DMS 273 treated with DMSO at 0.1 percent for 48 hours (cell line): ENCODE measurements around the gene ROCK2.
"Not testable (repeated sequence)": the region's sequence is repeated elsewhere in the genome, so short reads cannot be mapped to it uniquely, and the experiment has no call there.

Source experiments
- DNase-seq: peaks from one replicate; lab custom pipeline; 2025; lab: John Stamatoyannopoulos, UW

ROCK2 gene

DNA sequence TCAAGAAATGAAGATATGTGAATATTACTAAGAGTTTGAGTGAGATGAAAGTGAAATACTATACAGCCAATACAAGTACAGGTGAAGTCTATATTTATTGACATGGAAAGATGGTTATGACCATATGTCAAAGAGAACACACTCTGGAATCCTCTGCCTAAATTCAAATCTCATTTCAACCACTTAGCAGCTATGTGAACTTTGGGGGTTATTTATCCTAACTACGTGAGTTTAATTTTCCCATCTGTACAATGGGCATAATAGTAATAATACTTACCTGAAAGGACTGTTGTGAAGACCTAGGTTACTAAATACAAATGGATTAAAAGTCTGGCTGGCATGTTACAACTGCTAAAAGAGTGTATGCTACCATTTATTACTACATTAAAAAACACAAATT lies 79.6 kb downstream of the ROCK2 start:
- DNase-seq: no peak

DNA sequence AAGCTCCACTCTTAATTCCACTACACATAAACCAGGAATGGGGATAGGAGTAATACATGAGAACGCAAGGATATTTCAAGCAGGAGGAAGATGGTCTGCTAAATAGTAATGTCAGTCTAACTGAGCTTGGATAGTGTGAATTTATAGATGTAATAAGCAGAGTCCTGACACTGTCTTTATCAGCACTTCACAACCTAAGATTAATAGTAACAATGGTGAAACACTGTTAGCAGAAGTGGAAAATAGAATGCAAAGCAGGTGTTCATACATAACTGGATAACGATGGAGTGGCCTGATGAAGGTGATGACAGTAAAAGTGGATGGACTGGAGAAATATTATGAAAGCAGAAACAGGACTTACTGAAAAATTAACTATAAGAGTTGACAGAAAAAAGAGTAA lies 80.4 kb downstream of the ROCK2 start:
- DNase-seq: no peak

- no peak for DNase-seq
Observed at GRCh38 chr2:11263177-11263576, 81.3 kb downstream of the ROCK2 start.

GRCh38 chr2:11262438-11262837 lies 82.0 kb downstream of the ROCK2 start:
- DNase-seq: not testable (repeated sequence)

GRCh38 chr2:11261564-11261963 lies 82.9 kb downstream of the ROCK2 start:
- DNase-seq: not testable (repeated sequence)

DNA sequence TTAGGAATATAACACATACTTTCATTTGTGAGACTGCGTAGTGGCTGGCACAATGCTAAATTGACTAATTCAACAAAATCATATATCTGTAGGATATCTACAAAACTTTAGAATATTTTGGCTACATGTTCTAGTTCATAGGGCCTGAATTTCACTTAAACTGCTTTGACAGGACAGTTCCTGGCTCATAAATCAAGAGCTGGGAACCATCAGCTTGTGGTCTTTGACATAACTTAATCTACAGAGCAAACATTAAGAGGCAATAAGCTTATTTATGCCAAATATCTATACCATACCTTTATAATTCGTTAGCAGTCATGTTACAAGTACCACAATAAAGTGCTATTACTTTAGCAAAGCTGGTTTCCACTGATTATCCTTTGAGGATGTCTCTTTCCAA lies 83.5 kb downstream of the ROCK2 start:
- DNase-seq: no peak

DNA sequence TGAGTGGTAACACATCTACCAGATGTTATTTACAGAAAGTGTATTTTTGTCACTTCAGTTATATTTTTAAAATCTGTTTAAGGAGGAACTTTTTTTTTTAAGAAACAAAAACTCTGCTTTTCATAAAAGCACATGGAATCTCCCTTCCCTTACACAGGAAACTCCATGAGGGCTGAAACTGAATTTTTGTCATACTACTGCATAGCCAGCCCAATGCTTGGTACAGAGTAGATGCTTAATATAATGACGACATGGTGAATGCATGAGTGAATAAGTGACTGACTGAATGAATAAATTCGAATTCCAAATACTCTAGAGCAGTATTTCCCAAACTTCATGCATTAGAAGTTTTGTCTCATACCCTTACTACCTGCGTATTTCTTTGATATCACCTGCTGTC lies 86.5 kb downstream of the ROCK2 start:
- DNase-seq: no peak

DNA sequence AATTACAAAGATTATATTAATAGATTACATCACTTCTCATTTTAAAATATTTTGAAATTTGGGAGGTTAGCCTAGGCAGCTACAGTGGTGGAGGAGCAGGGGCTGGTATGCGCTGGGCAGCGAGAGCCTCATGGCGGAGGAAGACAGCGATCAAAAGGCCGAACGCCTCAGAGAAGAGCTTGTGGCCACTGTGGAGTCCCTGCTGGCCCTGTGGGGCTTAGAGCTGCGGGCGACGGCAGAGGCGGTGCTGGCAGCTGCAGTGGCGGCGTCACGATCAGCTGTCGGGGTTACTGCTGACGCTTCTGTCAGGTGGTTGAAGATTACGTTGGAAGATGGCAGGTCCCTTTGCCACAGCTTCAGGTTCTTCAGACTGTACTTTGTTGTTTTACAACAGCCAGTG lies 87.4 kb downstream of the ROCK2 start:
- no peak for DNase-seq

GRCh38 chr2:11256166-11256565 lies 88.3 kb downstream of the ROCK2 start:
- no peak for DNase-seq

DNA sequence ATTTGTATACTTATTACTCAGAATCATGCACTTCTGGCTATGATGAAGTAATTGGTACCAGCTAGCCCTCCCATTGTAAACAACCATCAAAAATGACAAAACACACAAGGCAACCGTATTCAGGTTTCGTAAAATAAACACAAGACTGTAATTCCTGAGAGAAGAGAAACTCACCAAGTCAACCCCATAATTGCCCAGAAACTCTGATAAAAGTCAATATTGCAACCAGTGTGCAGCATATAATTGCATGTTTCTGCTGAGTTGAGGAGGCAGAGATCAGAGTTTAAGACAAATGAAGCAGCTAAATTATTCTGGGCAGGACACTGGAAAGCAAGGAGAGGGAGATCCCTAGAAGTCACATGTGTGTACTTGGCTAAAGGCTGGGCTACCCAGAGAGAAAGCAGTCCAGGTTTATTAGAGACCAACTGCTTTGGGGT lies 90.3 kb downstream of the ROCK2 start:
- no peak for DNase-seq

GRCh38 chr2:11252458-11252857 lies 92.0 kb downstream of the ROCK2 start:
- not testable (repeated sequence) for DNase-seq

DNA sequence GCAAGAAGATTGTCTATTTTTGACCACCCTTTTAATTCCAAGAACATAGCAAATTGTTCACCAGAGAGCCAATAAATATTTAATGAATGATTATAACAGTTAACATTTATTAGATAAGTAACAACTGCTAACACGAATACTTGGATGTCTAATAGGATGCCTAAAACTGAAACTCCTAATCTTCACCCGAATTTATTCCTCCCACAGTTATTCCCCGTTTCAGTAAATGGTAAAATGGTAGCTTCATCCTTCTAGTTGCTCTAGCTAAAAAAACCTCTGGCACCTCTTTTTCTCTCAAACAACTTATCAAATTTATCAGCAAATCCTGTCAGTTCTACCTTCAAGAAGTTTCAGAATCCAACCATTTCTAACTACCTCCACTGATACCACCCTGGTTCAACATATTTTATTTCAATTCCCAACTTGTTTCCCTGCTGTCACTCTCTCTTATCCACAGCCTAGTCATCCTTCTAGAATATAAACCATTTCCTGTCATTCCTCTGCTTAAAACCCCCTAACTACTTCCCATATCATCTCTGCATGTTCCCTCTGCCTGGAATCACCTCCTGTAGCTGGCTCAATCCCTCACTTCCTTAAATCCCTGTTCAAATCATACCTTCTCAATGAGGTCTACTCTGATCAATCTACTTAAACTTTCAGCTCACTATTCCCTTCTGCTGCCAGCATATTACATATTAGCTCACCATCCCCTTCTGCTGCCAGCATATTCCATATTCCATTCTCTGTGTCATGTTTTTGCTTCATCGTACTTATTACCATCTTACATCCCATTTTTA lies 93.8 kb downstream of the ROCK2 start:
- DNase-seq: no peak

- DNase-seq: no peak
Observed at GRCh38 chr2:11245322-11245721, 99.1 kb downstream of the ROCK2 start.

GRCh38 chr2:11244091-11244826 lies 100.2 kb downstream of the ROCK2 start:
- DNase-seq: no peak

DNA sequence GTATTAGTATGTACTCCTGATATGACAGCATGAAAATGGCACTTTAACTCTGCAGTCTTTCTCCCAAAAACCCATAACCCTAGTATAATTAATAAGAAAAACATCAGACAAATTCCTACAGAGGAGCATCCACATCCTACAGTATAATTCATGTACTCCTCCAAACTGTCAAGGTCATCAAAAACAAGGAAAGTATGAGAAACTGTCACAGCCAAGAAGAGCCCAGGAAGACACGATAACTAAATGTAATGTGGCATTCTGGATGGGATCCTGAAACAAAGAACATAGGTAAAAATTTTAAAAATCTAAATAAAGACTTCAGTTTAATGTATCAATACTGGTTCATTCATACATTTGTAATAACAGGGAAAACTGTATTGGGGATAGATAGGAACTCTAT lies 100.9 kb downstream of the ROCK2 start:
- DNase-seq: no peak

DNA sequence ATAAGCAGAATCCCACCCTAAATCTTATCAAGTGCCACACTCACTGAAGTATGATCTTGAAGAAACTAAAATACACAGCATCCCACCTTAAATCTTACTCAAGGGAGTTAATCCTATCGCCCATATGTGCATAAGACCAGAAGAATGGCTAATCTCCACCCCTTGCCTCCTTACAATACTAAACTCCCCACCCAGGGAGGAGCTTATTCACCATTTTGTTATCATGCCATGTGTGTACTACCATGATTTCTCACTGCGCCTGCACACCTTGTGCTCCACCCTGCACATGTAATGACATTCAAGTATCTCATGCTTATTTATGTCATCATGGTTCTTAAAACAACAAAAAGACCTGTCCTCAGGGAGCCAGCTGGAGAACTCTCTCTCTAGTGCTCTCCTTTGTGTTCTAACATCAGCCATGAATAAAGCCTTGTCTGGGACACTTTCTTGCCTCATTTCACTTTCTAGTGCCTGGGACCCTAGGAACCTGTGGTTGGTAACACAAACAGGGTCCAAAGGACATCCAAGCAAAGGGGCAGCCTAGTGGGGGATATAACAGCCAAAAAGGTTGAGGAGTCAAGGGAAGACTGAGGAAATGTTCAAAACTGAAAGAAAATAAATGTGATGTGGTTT lies 101.8 kb downstream of the ROCK2 start:
- DNase-seq: no peak

GRCh38 chr2:11241412-11242203 lies 102.8 kb downstream of the ROCK2 start:
- no peak for DNase-seq

- DNase-seq: no peak
Observed at GRCh38 chr2:11239666-11240462, 104.6 kb downstream of the ROCK2 start.

- no peak for DNase-seq
Observed at GRCh38 chr2:11239147-11239546, 105.3 kb downstream of the ROCK2 start.

- DNase-seq: no peak
Observed at GRCh38 chr2:11237122-11237521, 107.3 kb downstream of the ROCK2 start.

- DNase-seq: no peak
Observed at GRCh38 chr2:11236335-11236734, 108.1 kb downstream of the ROCK2 start.
